BLaER1 (cell line): Measurements from ENCODE around the gene CLTB.
A peak's percentile ranks its signal among the peaks of the same experiment; 100 is the strongest.

Experiments used
- H3K27ac ChIP-seq: shearing (Covaris generic); formaldehyde crosslinking; 2 replicates; pipeline ENCODE4 v1.8.1; 2022
- H3K27me3 ChIP-seq: shearing (Covaris generic); formaldehyde crosslinking; 2 replicates; pipeline ENCODE4 v1.8.1; 2022
- H3K36me3 ChIP-seq: shearing (Covaris generic); formaldehyde crosslinking; 2 replicates; pipeline ENCODE4 v1.8.1; 2022
- H3K4me1 ChIP-seq: shearing (Covaris generic); formaldehyde crosslinking; 2 replicates; pipeline ENCODE4 v1.8.1; 2022
- H3K4me2 ChIP-seq: shearing (Covaris generic); formaldehyde crosslinking; 2 replicates; pipeline ENCODE4 v1.8.1; 2022
- H3K4me3 ChIP-seq: shearing (Covaris generic); formaldehyde crosslinking; 2 replicates; pipeline ENCODE4 v1.8.1; 2022
- H3K9ac ChIP-seq: shearing (Covaris generic); formaldehyde crosslinking; 2 replicates; pipeline ENCODE4 v1.8.1; 2022
- H3K9me3 ChIP-seq: shearing (Covaris generic); formaldehyde crosslinking; 2 replicates; pipeline ENCODE4 v1.8.1; 2022
- H4K20me1 ChIP-seq: shearing (Covaris generic); formaldehyde crosslinking; 2 replicates; pipeline ENCODE4 v1.8.1; 2022
- Cebpa-rat ChIP-seq: shearing (Covaris generic); IDR thresholded peaks from 2 replicates; pipeline ENCODE4 v1.8.1; 2022

CLTB gene, protein sequence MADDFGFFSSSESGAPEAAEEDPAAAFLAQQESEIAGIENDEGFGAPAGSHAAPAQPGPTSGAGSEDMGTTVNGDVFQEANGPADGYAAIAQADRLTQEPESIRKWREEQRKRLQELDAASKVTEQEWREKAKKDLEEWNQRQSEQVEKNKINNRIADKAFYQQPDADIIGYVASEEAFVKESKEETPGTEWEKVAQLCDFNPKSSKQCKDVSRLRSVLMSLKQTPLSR

DNA sequence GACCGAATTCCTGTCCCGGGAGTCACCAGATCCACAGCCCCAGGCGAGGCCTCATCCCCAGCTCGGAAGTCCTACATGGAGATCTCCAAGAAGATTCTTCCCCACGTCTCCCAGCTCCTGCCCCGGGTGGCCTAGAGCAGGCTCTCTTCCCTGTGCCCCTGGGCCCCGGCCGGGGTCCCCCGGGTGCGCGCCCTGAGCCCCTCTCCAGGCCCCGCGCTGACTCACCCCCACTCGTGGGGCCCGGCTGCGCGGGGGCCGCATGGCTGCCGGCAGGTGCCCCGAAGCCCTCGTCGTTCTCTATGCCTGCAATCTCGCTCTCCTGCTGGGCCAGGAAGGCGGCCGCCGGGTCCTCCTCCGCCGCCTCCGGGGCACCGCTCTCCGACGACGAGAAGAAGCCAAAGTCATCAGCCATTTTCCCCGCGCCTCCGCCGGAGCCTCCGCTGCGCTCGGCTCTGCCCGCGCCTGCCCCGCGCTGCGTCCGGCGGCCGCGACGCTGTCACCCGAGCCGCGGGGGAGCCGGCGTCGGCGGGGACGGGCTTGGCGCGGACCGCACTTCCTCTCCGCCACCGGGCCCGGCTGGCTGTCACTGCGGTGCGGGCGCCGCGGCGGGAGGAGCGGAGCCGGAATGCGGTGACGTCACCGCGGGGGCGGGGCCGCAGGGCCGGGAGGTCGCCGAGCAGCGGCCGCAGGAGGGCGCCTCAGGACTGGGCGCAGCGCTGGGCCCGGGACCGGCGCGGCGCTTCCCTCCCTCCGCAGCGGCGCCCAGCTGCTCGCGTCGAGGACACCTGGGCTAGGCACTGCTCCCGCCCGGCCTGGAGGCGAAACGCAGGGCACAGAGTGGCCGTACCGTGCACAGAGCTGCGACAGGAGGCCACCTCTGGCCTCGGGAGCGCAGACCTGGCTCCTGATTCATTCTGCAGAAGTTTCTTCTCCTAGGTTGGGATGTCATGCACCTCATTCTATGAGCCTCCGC, at the start of gene CLTB:
TSS of gene CLTB (minus strand) at position 588 of the 973 bp plus-strand sequence. CDS start at position 412, 176 bp downstream.
- H3K4me3 ChIP-seq, result peak within 1 kb of the TSS; percentile 87
- peaks cover 33% of the 10 kb centered on the region for H3K4me1 ChIP-seq
- H3K9me3 ChIP-seq, result peaks cover 15% of the 10 kb centered on the region
- peak within 1 kb of the TSS; percentile 84 for H3K27ac ChIP-seq
- H3K9ac ChIP-seq, result peak within 1 kb of the TSS; percentile 86
- peaks cover 31% of the 10 kb centered on the region for H4K20me1 ChIP-seq
- no peak for TF ChIP-seq Cebpa-rat
- H3K36me3 ChIP-seq, result no peaks in the 10 kb centered on the region
- H3K27me3 ChIP-seq, result no peaks in the 10 kb centered on the region
- H3K4me2 ChIP-seq, result peak within 1 kb of the TSS; percentile 98

DNA sequence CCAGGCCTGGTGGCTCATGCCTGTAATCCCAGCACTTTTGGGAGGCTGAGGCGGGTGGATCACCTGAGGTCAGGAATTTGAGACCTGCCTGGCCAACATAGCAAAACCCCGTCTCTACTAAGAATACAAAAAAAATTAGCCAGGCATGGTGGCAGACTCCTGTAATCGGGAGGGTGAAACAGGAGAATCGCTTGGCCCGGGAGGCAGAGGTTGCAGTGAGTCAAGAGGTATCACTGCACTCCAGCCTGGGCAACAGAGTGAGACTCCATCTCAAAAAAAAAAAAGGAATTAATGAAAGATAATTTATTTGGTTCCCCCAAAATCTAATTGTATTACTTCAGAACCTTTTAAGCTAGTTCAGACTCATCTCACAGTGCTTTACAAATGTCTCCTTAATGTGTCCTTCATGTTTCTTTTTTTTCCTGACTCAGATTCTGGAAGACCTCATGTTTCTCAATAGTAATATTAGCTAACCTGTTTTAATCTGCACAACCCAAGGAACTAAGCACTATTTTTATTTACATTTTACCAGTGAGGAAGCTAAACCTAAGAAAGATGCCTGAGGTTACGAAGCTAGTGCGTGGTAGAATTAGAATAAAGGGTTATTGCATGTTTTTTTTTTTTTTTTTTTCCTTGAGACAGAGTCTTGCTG, 46.9 kb upstream of the CLTB start:
- peaks cover 95% of the 10 kb centered on the region for H4K20me1 ChIP-seq

DNA sequence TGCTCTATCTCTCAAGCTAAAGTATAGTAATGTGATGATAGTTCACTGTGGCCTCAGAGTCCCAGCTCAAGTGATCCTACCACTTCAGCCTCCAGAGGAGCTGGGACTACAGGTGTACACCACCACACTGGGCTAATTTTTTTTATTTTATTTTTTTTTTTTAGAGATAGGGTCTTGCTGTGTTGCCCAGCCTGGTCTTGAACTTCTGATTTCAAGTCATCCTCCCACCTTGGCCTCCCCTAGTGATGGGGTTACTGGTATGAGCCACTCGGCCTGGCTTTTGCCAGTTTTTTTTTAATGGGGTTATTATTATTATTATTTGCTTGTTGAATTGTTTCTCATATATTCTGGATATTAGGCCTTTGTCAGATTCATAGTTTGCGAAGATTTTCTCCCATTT, 45.0 kb upstream of the CLTB start:
- Histone ChIP-seq H4K20me1 (peaks cover 100% of the 10 kb centered on the region), H3K4me1 (peaks cover 10% of the 10 kb centered on the region), H3K9ac (no peak overlapping the region), H3K4me2 (0 out of 2 replicates have a peak overlapping the region, but pooled peaks have one; percentile 9), H3K27me3 (no peaks in the 10 kb centered on the region), H3K36me3 (peaks cover 60% of the 10 kb centered on the region), H3K27ac (no peak overlapping the region), H3K9me3 (no peaks in the 10 kb centered on the region; the same call in 1 of the 2 replicates), H3K4me3 (no peak overlapping the region)
- TF ChIP-seq Cebpa-rat, result no peak

More for the DNA sequence above, 46.9 kb upstream of the CLTB start:
- no peak for TF ChIP-seq Cebpa-rat
- Histone ChIP-seq H3K9me3 (no peaks in the 10 kb centered on the region; the same call in 1 of the 2 replicates), H3K4me1 (peaks cover 10% of the 10 kb centered on the region), H3K4me3 (no peak overlapping the region), H3K4me2 (no peak overlapping the region), H3K27me3 (no peaks in the 10 kb centered on the region), H3K36me3 (peaks cover 72% of the 10 kb centered on the region), H3K9ac (no peak overlapping the region), H3K27ac (no peak overlapping the region)

DNA sequence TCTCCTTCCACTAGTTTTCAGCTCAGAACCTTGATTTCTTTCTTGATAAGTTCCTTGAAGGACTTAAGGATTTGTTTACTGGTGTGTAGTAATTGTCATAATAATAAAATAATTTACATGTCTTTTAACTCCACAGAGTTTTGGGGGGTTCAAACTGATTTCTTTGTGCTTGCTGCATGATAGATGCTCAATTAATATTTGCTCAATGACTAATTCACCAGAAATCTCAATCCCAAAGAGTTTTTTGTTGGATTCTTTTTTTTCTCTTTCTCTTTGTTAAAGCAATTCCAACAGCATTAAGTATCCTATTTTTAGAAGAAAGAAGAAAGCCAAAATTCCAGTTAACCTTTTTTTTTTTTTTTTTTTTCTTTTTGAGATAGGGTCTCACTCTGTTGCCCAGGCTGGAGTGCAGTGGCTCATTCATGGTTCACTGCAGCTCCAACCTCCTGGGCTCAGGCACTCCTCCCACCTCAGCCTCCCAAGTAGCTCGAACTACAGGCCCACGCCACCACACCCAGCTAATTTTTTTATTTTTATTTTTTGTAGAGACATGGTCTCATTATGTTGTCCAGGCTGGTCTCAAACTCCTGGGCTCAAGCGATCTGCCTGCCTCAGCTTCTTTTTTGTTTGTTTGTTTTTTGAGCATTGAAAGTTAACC, 42.7 kb upstream of the CLTB start:
- TF ChIP-seq Cebpa-rat, result no peak
- Histone ChIP-seq H3K9me3 (no peaks in the 10 kb centered on the region; the same call in 1 of the 2 replicates), H3K4me1 (peaks cover 10% of the 10 kb centered on the region), H3K27me3 (no peaks in the 10 kb centered on the region), H3K36me3 (peaks cover 53% of the 10 kb centered on the region), H3K9ac (no peak overlapping the region), H3K27ac (no peak overlapping the region), H3K4me3 (no peak overlapping the region), H4K20me1 (peaks cover 99% of the 10 kb centered on the region), H3K4me2 (no peak overlapping the region)

DNA sequence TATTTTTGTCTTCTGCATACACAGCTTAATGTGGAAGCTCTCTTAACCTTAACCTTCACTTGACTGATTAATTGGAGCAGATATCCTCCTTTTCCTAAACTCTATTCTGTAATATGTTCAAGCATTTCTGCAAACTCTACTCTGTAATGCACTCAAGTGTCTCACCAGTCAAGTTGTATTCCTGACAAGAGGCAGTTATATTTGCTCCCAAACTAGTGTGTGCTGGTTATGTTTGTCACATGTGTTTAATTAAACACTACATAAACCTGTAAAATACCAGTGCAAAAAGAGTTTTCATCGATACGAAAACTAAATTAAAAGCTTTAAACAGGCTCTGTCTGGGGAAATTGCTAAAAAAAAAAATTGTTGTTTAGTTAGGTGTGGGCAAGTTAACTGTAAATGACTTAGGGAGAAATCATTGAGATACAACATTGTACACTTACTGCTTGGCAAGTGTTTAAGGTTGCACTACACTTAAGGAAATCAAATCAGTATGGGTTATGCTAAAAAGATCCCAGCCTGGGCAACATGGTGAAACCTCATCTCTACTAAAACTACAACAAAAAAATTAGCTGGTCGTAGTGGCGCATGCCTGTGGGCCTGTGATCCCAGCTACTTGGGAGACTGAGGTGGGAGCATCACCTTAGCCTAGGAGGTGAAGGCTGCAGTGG, 38.5 kb upstream of the CLTB start:
- Histone ChIP-seq H3K4me1 (peaks cover 10% of the 10 kb centered on the region), H3K27ac (no peak overlapping the region), H3K4me2 (no peak overlapping the region), H3K4me3 (no peak overlapping the region), H3K9me3 (no peaks in the 10 kb centered on the region; the same call in 1 of the 2 replicates), H3K27me3 (no peaks in the 10 kb centered on the region), H3K9ac (no peak overlapping the region), H4K20me1 (peaks cover 88% of the 10 kb centered on the region), H3K36me3 (peaks cover 56% of the 10 kb centered on the region)
- TF ChIP-seq Cebpa-rat, result no peak

DNA sequence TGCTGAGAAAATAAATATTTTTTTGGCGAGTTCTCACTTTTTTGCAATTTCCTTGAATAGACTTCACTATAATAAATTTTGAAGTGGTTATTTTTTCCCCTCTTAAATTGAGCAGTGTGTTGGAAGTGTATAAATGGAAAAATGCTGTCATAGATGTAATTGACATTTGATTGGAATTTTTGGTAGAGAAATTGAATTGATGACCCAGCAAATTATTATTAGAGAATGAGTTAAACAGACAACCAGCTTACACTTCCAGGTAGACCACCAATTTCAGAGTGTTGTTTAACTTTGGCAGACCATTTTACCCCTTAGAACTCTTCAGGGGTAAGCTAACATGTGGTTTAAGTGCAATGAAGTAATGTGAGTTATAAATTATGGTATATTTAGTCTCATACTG, 33.7 kb upstream of the CLTB start:
- Histone ChIP-seq H3K4me2 (peak overlapping the region; percentile 94), H3K4me3 (no peak overlapping the region), H3K27ac (no peak overlapping the region), H3K9me3 (no peaks in the 10 kb centered on the region), H3K36me3 (peaks cover 29% of the 10 kb centered on the region), H3K9ac (no peak overlapping the region), H4K20me1 (peaks cover 41% of the 10 kb centered on the region), H3K4me1 (peaks cover 35% of the 10 kb centered on the region), H3K27me3 (no peaks in the 10 kb centered on the region)
- TF ChIP-seq Cebpa-rat, result no peak

DNA sequence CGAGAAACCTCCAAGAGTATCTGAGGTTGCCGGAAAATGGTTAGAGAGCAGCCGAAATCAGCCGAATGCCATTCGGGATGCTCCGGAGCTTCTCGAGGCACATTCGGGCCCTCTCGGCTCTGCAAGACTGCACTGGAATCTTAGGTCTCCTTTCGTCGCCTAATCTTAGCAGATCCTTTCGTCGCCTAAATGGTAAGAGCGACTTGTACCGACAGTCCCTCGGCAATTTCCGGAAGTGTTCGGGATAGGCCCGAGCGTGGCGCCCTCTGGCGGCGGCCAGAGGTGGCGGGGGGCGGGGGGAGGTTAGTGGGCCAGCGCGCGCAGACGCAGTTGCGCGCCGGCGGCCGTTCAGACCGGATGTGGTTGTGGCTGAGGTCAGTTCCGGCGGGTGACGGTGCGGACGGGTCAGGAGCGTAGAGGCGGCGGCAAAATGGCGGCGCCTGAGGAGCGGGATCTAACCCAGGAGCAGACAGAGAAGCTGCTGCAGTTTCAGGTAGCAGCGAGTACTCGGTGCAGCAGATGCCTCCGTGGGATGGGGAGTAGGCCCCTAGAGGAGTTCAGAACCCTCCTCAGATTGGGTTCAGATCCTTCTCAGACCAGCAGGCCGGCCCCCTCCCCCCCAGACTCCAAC, 31.8 kb upstream of the CLTB start, which contains the start of gene FAF2:
TSS of gene FAF2 (plus strand) at position 408 of the 631 bp plus-strand sequence. CDS start at position 431, 23 bp downstream.
- H3K4me1 ChIP-seq, result peaks cover 35% of the 10 kb centered on the region
- no peak for TF ChIP-seq Cebpa-rat

DNA sequence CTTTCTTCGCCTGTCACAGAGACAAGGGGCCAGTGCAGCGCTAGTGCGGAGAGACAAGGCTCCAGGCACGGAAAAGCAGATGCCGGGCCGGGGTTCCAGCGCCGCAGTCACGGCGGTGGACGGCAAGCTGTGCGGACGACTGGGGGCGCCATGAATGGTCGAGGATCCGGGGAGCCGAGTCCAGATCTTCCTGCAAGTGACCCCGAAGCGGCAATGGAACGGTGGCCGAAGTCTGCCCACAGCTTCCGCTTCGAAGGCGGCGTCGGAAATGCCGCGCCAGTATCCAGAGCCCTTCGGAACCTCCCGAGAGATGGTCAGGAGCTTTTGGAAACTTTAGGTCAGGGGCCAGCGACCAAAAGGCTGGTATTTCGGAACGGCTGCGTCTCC, 31.2 kb upstream of the CLTB start:
- peak overlapping the region; percentile 94 for H3K9ac ChIP-seq
- peak overlapping the region; percentile 94 for H3K27ac ChIP-seq
- no peak for TF ChIP-seq Cebpa-rat
- H3K9me3 ChIP-seq, result no peaks in the 10 kb centered on the region
- peak overlapping the region; percentile 82 for H3K4me3 ChIP-seq
- peaks cover 7% of the 10 kb centered on the region for H3K36me3 ChIP-seq
- H3K4me2 ChIP-seq, result peak overlapping the region; percentile 91
- no peaks in the 10 kb centered on the region for H3K27me3 ChIP-seq
- H3K4me1 ChIP-seq, result peaks cover 38% of the 10 kb centered on the region
- H4K20me1 ChIP-seq, result peaks cover 16% of the 10 kb centered on the region

More for the DNA sequence above, 31.8 kb upstream of the CLTB start, which contains the start of gene FAF2:
- H4K20me1 ChIP-seq, result peaks cover 21% of the 10 kb centered on the region
- peak within 1 kb of the TSS; percentile 94 for H3K4me2 ChIP-seq
- no peaks in the 10 kb centered on the region for H3K27me3 ChIP-seq
- H3K9ac ChIP-seq, result peak within 1 kb of the TSS; percentile 94
- H3K27ac ChIP-seq, result peak within 1 kb of the TSS; percentile 96
- H3K36me3 ChIP-seq, result peaks cover 11% of the 10 kb centered on the region
- H3K9me3 ChIP-seq, result no peaks in the 10 kb centered on the region
- H3K4me3 ChIP-seq, result peak within 1 kb of the TSS; percentile 82
